ENCODE results near the gene ZNF407. TPM values are rescaled to one million over a fixed set of nuclear protein-coding genes. Genes with fewer than 3 reads are reported as not detected.
A peak's percentile ranks its signal among the peaks of the same experiment; 100 is the strongest.

ZNF407 gene
- total RNA-seq, 6 experiments from 2014 or later, result 4.3 to 8.0 (median 5.7) TPM

- TF ChIP-seq POLR2A (IDR thresholded peaks at IDR 0.05) (no peak), CTCF (IDR thresholded peaks at IDR 0.05) (no peak)
- peak in 1 of 3 donors; percentile 29 for DNase-seq
These were observed 509.7 kb downstream of the ZNF407 start for GRCh38 chr18:75107196-75107930.

GRCh38 chr18:75107931-75108276 lies 510.2 kb downstream of the ZNF407 start:
- no peak overlapping the region for H3K27ac ChIP-seq
- H3K27me3 ChIP-seq, result no peaks in the 10 kb centered on the region
- H3K36me3 ChIP-seq, result no peaks in the 10 kb centered on the region
- H3K9me3 ChIP-seq, result no peaks in the 10 kb centered on the region
- WGBS (ENCODE audit: insufficient coverage, low coverage, low lambda C conversion rate, missing lambda C conversion rate), result no CpG with 5 or more reads among the region's 8 CpGs
- DNase-seq, result peak in 1 of 3 donors; percentile 37
- H3K4me1 ChIP-seq, result no peaks in the 10 kb centered on the region
- TF ChIP-seq CTCF (IDR thresholded peaks at IDR 0.05) (no peak), POLR2A (IDR thresholded peaks at IDR 0.05) (no peak)
- intact Hi-C loops (cut with DNase I), result no loop called here
- no peak overlapping the region for H3K4me3 ChIP-seq
- no peak for ATAC-seq

More at GRCh38 chr18:75107196-75107930, 509.7 kb downstream of the ZNF407 start:
- ATAC-seq, result no peak
- Histone ChIP-seq H3K36me3 (no peaks in the 10 kb centered on the region), H3K27me3 (no peaks in the 10 kb centered on the region), H3K4me3 (no peak overlapping the region), H3K27ac (no peak overlapping the region), H3K9me3 (no peaks in the 10 kb centered on the region), H3K4me1 (no peaks in the 10 kb centered on the region)
- WGBS (ENCODE audit: insufficient coverage, low coverage, low lambda C conversion rate, missing lambda C conversion rate), result 79% methylated on average over 10 of the region's 19 CpGs
- intact Hi-C loops (cut with DNase I), result no loop called here

GRCh38 chr18:75108579-75109318 lies 511.1 kb downstream of the ZNF407 start:
- Histone ChIP-seq H3K27ac (no peak overlapping the region), H3K4me3 (no peak overlapping the region), H3K9me3 (no peaks in the 10 kb centered on the region), H3K36me3 (no peaks in the 10 kb centered on the region), H3K4me1 (no peaks in the 10 kb centered on the region), H3K27me3 (no peaks in the 10 kb centered on the region)
- DNase-seq (no peak), ATAC-seq (no peak)
- intact Hi-C loops (cut with DNase I), result no loop called here
- TF ChIP-seq CTCF (IDR thresholded peaks at IDR 0.05) (no peak), POLR2A (IDR thresholded peaks at IDR 0.05) (no peak)
- 47% methylated on average over 7 of the region's 20 CpGs for WGBS (ENCODE audit: insufficient coverage, low coverage, low lambda C conversion rate, missing lambda C conversion rate)

GRCh38 chr18:75109319-75109691 lies 511.6 kb downstream of the ZNF407 start:
- DNase-seq (no peak), ATAC-seq (no peak)
- WGBS (ENCODE audit: insufficient coverage, low coverage, low lambda C conversion rate, missing lambda C conversion rate), result 80% methylated on average over 6 of the region's 7 CpGs
- Histone ChIP-seq H3K9me3 (no peaks in the 10 kb centered on the region), H3K4me1 (no peaks in the 10 kb centered on the region), H3K4me3 (no peak overlapping the region), H3K27ac (no peak overlapping the region), H3K27me3 (no peaks in the 10 kb centered on the region), H3K36me3 (no peaks in the 10 kb centered on the region)
- intact Hi-C loops (cut with DNase I), result no loop called here
- TF ChIP-seq POLR2A (IDR thresholded peaks at IDR 0.05), result no peak
- no peak for TF ChIP-seq CTCF (IDR thresholded peaks at IDR 0.05)
